HepG2 (cell line): ENCODE measurements around the gene TMEM131L. TPM values are rescaled to one million over a fixed set of nuclear protein-coding genes. Genes with fewer than 3 reads are reported as not detected.

Experiments used
- ATAC-seq: fragments of 200-7000 bp; cut with Tn5 transposase; 3 replicates; pipeline ENCODE4 v1.9.1; 2020; ENCODE audit warnings: mild to moderate bottlenecking, moderate library complexity
- BruUV-seq: library from RNA; stranded (reverse); fragments of 400-500 nt; replicated peaks from 2 replicates; lab custom pipeline; 2021; lab: Mats Ljungman, UMichigan
- CTCF ChIA-PET: fragments of 300-600 bp; formaldehyde crosslinking; extraction: SDS; loops from one replicate; lab custom pipeline; 2021; ENCODE audit warnings: low total read pairs, inconsistent platforms, low intra/inter-chr PET ratio; lab: Yijun Ruan, JAX
- POLR2A ChIA-PET: fragments of 350-600 bp; sonication (Branson Sonifier 250); formaldehyde crosslinking; loops from one replicate; lab custom pipeline; 2020; ENCODE audit warnings: antibody characterized with exemption, inconsistent platforms; lab: Yijun Ruan, JAX
- DNase-seq: peaks from one replicate; pipeline ENCODE4 v3.0.0-alpha.2; 2015; ENCODE audit warnings: low spot score
- FAIRE-seq: peaks from 3 replicates; lab custom pipeline; 2011; peaks lifted over from hg19 to GRCh38; lab: Jason Lieb, UNC
- H2AFZ ChIP-seq: one replicate; pipeline ENCODE4 v1.6.1; 2011; ENCODE audit warnings: low read length, inconsistent platforms
- H3K27ac ChIP-seq: fragments of 300-600 bp; 3 replicates; pipeline ENCODE4 v1.8.0; 2011; ENCODE audit warnings: mixed run types, mild to moderate bottlenecking, mixed read lengths, low read length, inconsistent platforms; ENCODE audit not compliant: insufficient read depth; ENCODE audit errors: extremely low read length
- H3K27me3 ChIP-seq, 2 experiments: fragments of 200-600 bp in 1 of 2; 2 replicates in 1 of 2; 3 replicates in 1 of 2; pipeline versions ENCODE4 v1.6.0 to v1.8.0; 2011; ENCODE audit warnings: low read length in 2 of 2, mild to moderate bottlenecking in 2 of 2, moderate library complexity in 2 of 2, inconsistent platforms in 1 of 2; ENCODE audit not compliant: insufficient read depth in 2 of 2, control insufficient read depth in 1 of 2
- H3K36me3 ChIP-seq, 2 experiments: fragments of 200-600 bp in 1 of 2; replicated peaks in 1 of 2; 2 replicates in 1 of 2; 3 replicates in 1 of 2; pipeline versions ENCODE4 v1.5.1 to v1.8.0; 2011; ENCODE audit warnings: low read length in 2 of 2, inconsistent platforms in 1 of 2; ENCODE audit not compliant: insufficient read depth in 2 of 2, control insufficient read depth in 1 of 2
- H3K4me1 ChIP-seq: 2 replicates; pipeline ENCODE4 v1.5.1; 2012; ENCODE audit warnings: low read length, inconsistent platforms; ENCODE audit not compliant: insufficient read depth
- H3K4me2 ChIP-seq: 2 replicates; pipeline ENCODE4 v1.6.0; 2011; ENCODE audit warnings: low read depth, low read length, inconsistent platforms
- H3K4me3 ChIP-seq, 3 experiments: fragments of 200-600 bp in 1 of 3; sonication (generic), shearing (Covaris generic) in 1 of 3; replicated peaks in 1 of 3; 2 replicates each; pipeline ENCODE4 v1.5.1; 2011 to 2016; ENCODE audit warnings: low read length in 3 of 3, inconsistent platforms in 2 of 3, low read depth in 2 of 3, mild to moderate bottlenecking in 2 of 3, control low read depth in 1 of 3, mixed read lengths in 1 of 3; ENCODE audit not compliant: insufficient read depth in 1 of 3
- H3K79me2 ChIP-seq: one replicate; pipeline ENCODE4 v1.6.1; 2011; ENCODE audit warnings: low read length, inconsistent platforms; ENCODE audit not compliant: insufficient read depth
- H3K9ac ChIP-seq: 2 replicates; pipeline ENCODE4 v1.6.0; 2011; ENCODE audit warnings: mild to moderate bottlenecking, low read depth, low read length, inconsistent platforms; ENCODE audit not compliant: insufficient read depth
- H3K9me3 ChIP-seq: 2 replicates; pipeline ENCODE4 v1.5.1; 2012; ENCODE audit warnings: mild to moderate bottlenecking, low read length
- H4K20me1 ChIP-seq: 2 replicates; pipeline ENCODE4 v1.6.0; 2011; ENCODE audit warnings: inconsistent platforms, mild to moderate bottlenecking, low read length, moderate library complexity; ENCODE audit not compliant: insufficient read depth
- CBX1 ChIP-seq: IDR thresholded peaks from one replicate; pipeline ENCODE4 v1.6.1; 2016; ENCODE audit warnings: antibody characterized with exemption, low read depth
- CREM ChIP-seq, 2 experiments: sonication (generic) in 1 of 2; formaldehyde crosslinking in 1 of 2; IDR thresholded peaks; 2 replicates each; pipeline versions ENCODE4 v1.4.0 to v1.6.1; 2016 to 2020; ENCODE audit warnings: antibody characterized with exemption in 1 of 2, mild to moderate bottlenecking in 1 of 2, missing genetic modification reagents in 1 of 2
- HNF4G ChIP-seq, 2 experiments: sonication (generic) in 1 of 2; formaldehyde crosslinking in 1 of 2; IDR thresholded peaks; 2 replicates each; pipeline versions ENCODE4 v1.4.0 to v1.6.1; 2011 to 2020; ENCODE audit warnings: borderline replicate concordance in 2 of 2, low read depth in 2 of 2, mild to moderate bottlenecking in 2 of 2, low read length in 1 of 2, missing genetic modification reagents in 1 of 2, moderate library complexity in 1 of 2
- MLLT10 ChIP-seq: sonication (generic); formaldehyde crosslinking; IDR thresholded peaks from 2 replicates; pipeline ENCODE4 v1.4.0; 2020; ENCODE audit warnings: missing genetic modification reagents
- STAG1 ChIP-seq: sonication (generic); formaldehyde crosslinking; IDR thresholded peaks from 2 replicates; pipeline ENCODE4 v1.4.0; 2020; ENCODE audit warnings: missing genetic modification reagents
- THRA ChIP-seq: sonication (generic); formaldehyde crosslinking; IDR thresholded peaks from 2 replicates; pipeline ENCODE4 v1.4.0; 2020; ENCODE audit warnings: missing genetic modification reagents, borderline replicate concordance
- ZBTB4 ChIP-seq: sonication (generic); formaldehyde crosslinking; IDR thresholded peaks from 2 replicates; pipeline ENCODE4 v1.4.0; 2020; ENCODE audit warnings: missing genetic modification reagents, mild to moderate bottlenecking, borderline replicate concordance
- ZBTB44 ChIP-seq: sonication (generic); formaldehyde crosslinking; IDR thresholded peaks from 2 replicates; pipeline ENCODE4 v1.4.0; 2020; ENCODE audit warnings: missing genetic modification reagents
- ZNF441 ChIP-seq: sonication (generic); formaldehyde crosslinking; IDR thresholded peaks from 2 replicates; pipeline ENCODE4 v1.7.0; 2021; ENCODE audit warnings: missing genetic modification reagents, borderline replicate concordance
- WGBS: methylation state at CpG from one replicate; pipeline ENCODE4 v1.1.6; 2017; ENCODE audit warnings: low lambda C conversion rate; 5-methylcytosine and 5-hydroxymethylcytosine counted together
- in situ Hi-C: cut with HindIII; loops from 2 replicates; pipeline ENCODE4 v1.10.0; 2017; ENCODE audit warnings: low pct_unique_long_range_greater_than_20kb; ENCODE audit not compliant: extremely low pct_ligation_motif_present
- intact Hi-C: fragments of 100-400 bp; cut with micrococcal nuclease; formaldehyde crosslinking; loops from one replicate; pipeline ENCODE4 v1.10.0; 2022; ENCODE audit not compliant: unreplicated experiment
- polyA plus RNA-seq, 8 experiments: library from polyadenylated mRNA; depleted of rRNA in 3 of 8; stranded (reverse) in 7 of 8; unstranded in 1 of 8; fragments of >200 nt; fragmentation: Illumina TruSeq in 4 of 8; extraction: Trizol in 4 of 8; gene quantifications; 2 replicates each; pipeline versions ENCODE4 v1.2.1 to v1.2.3, GENCODE V29; 2011 to 2016; ENCODE audit warnings: low read depth in 4 of 8, missing spikeins in 1 of 8, mixed read lengths in 1 of 8; ENCODE audit not compliant: insufficient read depth in 1 of 8
- total RNA-seq, 5 experiments: library from RNA; depleted of rRNA; stranded (reverse); fragments of >200 nt; fragmentation: Illumina TruSeq; extraction: Trizol; gene quantifications; 2 replicates each; pipeline ENCODE4 v1.2.3, GENCODE V29; 2016; ENCODE audit warnings: low read depth in 1 of 5

TMEM131L gene
- total and polyA plus RNA-seq, 2 of the 13 experiments (the other 11 are each of a cell fraction or from before 2014, with no cell fraction given): 2.2 to 4.5 TPM

GRCh38 chr4:153651587-153651986, 185.4 kb downstream of the TMEM131L start:
- ChIA-PET POLR2A (no interaction called here), CTCF (no interaction called here)
- Histone ChIP-seq H3K79me2 (no peaks in the 10 kb centered on the region), H3K27me3 (0 out of 5 replicates have a peak, but pooled peaks cover 0 to 4% of the 10 kb centered on the region in 2 experiments), H4K20me1 (no peaks in the 10 kb centered on the region), H3K9me3 (no peaks in the 10 kb centered on the region), H3K4me2 (no peak overlapping the region), H3K4me3 (no peak overlapping the region), H3K27ac (no peak overlapping the region), H3K9ac (no peak overlapping the region), H3K36me3 (no peaks in the 10 kb centered on the region)
- FAIRE-seq (no peak), ATAC-seq (no peak), DNase-seq (no peak)
- 25% methylated on average over 5 of the region's 5 CpGs for WGBS
- TF ChIP-seq ZBTB4 (no peak), CBX1 (no peak), MLLT10 (CRISPR knock-in tag) (no peak), THRA (no peak), CREM (IDR thresholded peaks at IDR 0.05) (no peak), CREM (CRISPR knock-in tag; IDR thresholded peaks at IDR 0.05) (no peak), ZNF441 (no peak), ZBTB44 (no peak), HNF4G (IDR thresholded peaks at IDR 0.05; ENCODE audit: borderline replicate concordance, low read depth, low read length) (no peak), HNF4G (CRISPR knock-in tag; IDR thresholded peaks at IDR 0.05; ENCODE audit: borderline replicate concordance, low read depth) (no peak), STAG1 (no peak)
- TF ChIP-seq, all 625 proteins: peak for 0
- H2AFZ ChIP-seq: no peak overlapping the region
- no peaks in the 10 kb centered on the region for H3K4me1 ChIP-seq
- intact Hi-C loops: no loop called here
- BruUV-seq: no TSS peak
- in situ Hi-C loops: no loop called here
